ENCODE data around the gene UBAC1.
"Not testable (repeated sequence)": the region's sequence is repeated elsewhere in the genome, so short reads cannot be mapped to it uniquely, and the experiment has no call there.

- TF ChIP-seq MXD4 (CRISPR knock-in tag; IDR thresholded peaks at IDR 0.05; ENCODE audit: borderline replicate concordance); GTF2I (CRISPR knock-in tag; conservative IDR thresholded peaks at IDR 0.05); ATF6 (CRISPR knock-in tag; IDR thresholded peaks at IDR 0.05); CTCF (IDR thresholded peaks at IDR 0.05): not testable (repeated sequence)
Observed at GRCh38 chr9:135943604-135944003, 17.6 kb downstream of the UBAC1 start.

Data from WTC11 (cell line).